Measurements from ENCODE around the gene POU6F1. TPM values are rescaled to one million over a fixed set of nuclear protein-coding genes. Genes with fewer than 3 reads are reported as not detected.

POU6F1 gene
- total and polyA plus RNA-seq, 11 donors = 4.6 to 14.0 (median 6.8) TPM

DNA sequence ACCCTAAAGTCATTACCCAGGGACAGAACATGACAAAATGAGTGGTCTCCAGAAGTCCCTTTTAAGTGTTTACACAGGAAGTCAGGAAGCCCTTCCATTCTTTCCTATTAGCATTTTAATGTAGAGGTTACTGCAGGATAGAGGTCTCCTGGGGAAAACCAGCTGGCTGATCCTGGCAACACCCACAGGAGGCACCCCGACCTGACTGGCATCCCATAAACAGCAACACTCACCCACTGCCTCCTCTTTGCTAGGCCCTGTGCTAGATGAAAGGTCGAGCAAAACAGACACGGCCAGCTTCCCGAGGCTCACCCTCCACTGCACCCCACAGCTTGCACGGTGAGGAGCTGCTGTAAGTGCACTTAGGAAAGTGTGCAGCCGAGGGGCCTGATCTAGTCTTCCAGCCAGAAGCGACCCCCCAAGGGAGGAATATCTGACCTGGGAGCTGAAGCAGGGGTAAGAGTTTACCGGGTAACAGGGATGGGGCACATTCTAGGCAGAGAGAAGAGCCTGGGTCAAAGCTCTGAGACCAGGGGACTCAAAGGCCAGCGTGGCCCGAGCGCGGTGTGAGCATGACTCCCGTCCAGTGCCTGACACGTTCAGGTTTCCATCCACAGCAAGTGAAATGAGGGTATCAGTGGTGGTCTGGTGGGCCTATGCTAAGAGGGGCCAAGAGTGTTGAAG lies 29.8 kb upstream of the POU6F1 start:
- H3K4me3 ChIP-seq = no peak overlapping the region
- DNase-seq (no peak), ATAC-seq (peak in 1 of 4 donors; percentile 10)
- no peak for TF ChIP-seq POLR2A (IDR thresholded peaks at IDR 0.05)
- TF ChIP-seq, protein P1, sequence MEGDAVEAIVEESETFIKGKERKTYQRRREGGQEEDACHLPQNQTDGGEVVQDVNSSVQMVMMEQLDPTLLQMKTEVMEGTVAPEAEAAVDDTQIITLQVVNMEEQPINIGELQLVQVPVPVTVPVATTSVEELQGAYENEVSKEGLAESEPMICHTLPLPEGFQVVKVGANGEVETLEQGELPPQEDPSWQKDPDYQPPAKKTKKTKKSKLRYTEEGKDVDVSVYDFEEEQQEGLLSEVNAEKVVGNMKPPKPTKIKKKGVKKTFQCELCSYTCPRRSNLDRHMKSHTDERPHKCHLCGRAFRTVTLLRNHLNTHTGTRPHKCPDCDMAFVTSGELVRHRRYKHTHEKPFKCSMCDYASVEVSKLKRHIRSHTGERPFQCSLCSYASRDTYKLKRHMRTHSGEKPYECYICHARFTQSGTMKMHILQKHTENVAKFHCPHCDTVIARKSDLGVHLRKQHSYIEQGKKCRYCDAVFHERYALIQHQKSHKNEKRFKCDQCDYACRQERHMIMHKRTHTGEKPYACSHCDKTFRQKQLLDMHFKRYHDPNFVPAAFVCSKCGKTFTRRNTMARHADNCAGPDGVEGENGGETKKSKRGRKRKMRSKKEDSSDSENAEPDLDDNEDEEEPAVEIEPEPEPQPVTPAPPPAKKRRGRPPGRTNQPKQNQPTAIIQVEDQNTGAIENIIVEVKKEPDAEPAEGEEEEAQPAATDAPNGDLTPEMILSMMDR (IDR thresholded peaks at IDR 0.05) = no peak
- H3K27me3 ChIP-seq = no peaks in the 10 kb centered on the region
- H3K4me1 ChIP-seq = peaks cover 0 to 50% (median 18%) of the 10 kb centered on the region in 12 donors
- peak overlapping the region in 1 of 12 donors; percentile 78 for H3K27ac ChIP-seq
- H3K9me3 ChIP-seq = no peaks in the 10 kb centered on the region
- WGBS, 4 donors = 66 to 75% (median 70%) methylated on average over 14 of the region's 14 CpGs
- H3K36me3 ChIP-seq = peaks cover 0 to 34% (median 19%) of the 10 kb centered on the region in 9 donors
- intact Hi-C loops (cut with DNase I) = loop anchor here in 2 of 10 donors (10.0 kb wide), 2 partner anchors 163 to 203 kb away; partner anchors contain the start of genes CSRNP2 (in 1 of the 2) and LETMD1 (in 1 of the 2)

DNA sequence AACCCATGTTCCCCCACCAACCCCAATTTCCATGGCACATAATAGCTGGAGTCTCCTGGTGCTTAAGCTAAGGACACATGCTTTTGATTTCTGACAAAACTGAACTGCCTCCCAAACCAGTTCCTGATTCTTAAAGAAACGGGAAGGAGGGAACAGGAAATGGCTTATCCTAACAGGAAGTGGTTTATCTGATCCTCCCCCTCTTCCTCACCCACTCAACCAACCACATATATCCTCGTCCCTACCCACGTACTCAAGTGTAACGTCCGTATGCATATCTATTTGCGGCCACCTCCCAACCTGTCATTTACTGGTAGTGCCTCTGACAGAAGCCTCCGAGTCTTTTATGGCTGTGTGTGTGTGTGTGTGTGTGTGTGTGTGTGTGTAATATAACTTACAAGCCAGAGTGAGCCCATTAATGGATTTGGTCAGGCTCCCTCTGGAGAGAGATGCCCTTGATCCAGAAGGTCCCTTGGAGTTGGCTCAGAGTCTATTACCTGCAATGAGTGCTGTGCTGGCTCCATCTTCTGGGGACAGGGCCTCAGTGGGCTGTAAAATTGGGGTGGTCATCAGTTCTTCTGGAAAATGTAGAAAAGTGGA lies 28.5 kb upstream of the POU6F1 start:
- H3K27ac ChIP-seq = peak overlapping the region in 7 of 12 donors; percentile 3 to 84 (median 12)
- intact Hi-C loops (cut with DNase I) = loop anchor here in 2 of 10 donors (10.0 kb wide), 2 partner anchors 162 to 202 kb away; partner anchors contain the start of genes CSRNP2 (in 1 of the 2) and LETMD1 (in 1 of the 2)
- no peaks in the 10 kb centered on the region for H3K9me3 ChIP-seq
- H3K4me1 ChIP-seq = peaks cover 0 to 63% (median 22%) of the 10 kb centered on the region in 12 donors
- no peak overlapping the region for H3K4me3 ChIP-seq
- no peak for TF ChIP-seq POLR2A (IDR thresholded peaks at IDR 0.05)
- TF ChIP-seq, protein P1 (IDR thresholded peaks at IDR 0.05) = peak in 4 of 12 donors; percentile 8 to 32 (median 10)
- ATAC-seq = peak; percentile 23 to 85 (median 68)
- 15 to 21% (median 18%) methylated on average over 7 of the region's 7 CpGs for WGBS, 4 donors
- DNase-seq = peak in 1 of 5 donors; percentile 36
- peaks cover 0 to 47% (median 32%) of the 10 kb centered on the region in 9 donors for H3K36me3 ChIP-seq
- no peaks in the 10 kb centered on the region for H3K27me3 ChIP-seq

DNA sequence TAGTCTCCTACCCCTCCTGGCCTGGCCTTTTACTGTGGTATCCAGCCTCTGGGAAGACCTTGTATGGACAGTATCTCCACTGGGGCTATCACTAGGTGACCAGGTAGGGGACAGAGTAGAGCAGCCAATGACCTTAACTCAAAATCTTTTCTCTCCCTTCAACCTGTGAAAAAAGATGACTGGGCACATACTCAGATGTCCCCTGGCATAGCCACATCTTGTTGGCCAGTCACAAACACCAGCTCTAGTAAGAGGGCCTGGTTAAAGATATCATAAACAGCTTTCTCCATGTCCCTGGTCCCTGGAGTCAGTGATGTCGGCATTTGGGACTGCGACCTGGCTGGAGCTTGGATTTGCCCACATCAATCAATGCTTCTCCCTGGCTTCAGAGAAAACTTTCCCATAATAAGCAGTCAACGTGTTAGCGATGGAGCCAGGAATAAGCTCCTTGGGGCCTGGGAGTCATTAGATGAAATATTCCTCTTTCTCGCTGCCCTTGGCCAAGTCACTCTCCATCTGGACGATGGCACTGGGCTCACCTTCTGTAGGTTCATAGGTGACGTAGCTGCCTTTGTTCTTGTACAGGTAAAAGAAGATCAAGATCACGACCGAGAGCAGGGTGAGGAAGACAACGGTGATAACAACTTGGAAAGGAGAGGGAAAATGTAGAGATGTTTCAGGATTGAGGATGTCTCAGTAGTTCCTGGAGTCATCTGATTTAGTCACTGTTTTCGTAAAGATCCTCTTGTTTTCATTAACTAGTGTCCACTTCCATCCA lies 27.8 kb upstream of the POU6F1 start:
- Histone ChIP-seq H3K4me1 (peaks cover 0 to 70% (median 29%) of the 10 kb centered on the region in 12 donors), H3K9me3 (no peaks in the 10 kb centered on the region), H3K4me3 (no peak overlapping the region), H3K27me3 (no peaks in the 10 kb centered on the region), H3K27ac (peak overlapping the region in 6 of 12 donors; percentile 3 to 84 (median 26)), H3K36me3 (peaks cover 0 to 54% (median 39%) of the 10 kb centered on the region in 9 donors)
- DNase-seq = no peak
- 86 to 92% (median 89%) methylated on average over 11 of the region's 11 CpGs for WGBS, 4 donors
- intact Hi-C loops (cut with DNase I) = loop anchor here in 2 of 10 donors (10.0 kb wide), 2 partner anchors 161 to 201 kb away; partner anchors contain the start of genes CSRNP2 (in 1 of the 2) and LETMD1 (in 1 of the 2)
- no peak for TF ChIP-seq POLR2A (IDR thresholded peaks at IDR 0.05)
- TF ChIP-seq, protein P1 (IDR thresholded peaks at IDR 0.05) = no peak
- ATAC-seq = peak in 1 of 4 donors; percentile 6
